HCT116 (cell line): Measurements from ENCODE around the gene CES3. TPM values are rescaled to one million over a fixed set of nuclear protein-coding genes. Genes with fewer than 3 reads are reported as not detected.

ENCODE experiments used
- ATAC-seq: fragments of 200-7000 bp; cut with Tn5 transposase; 2 replicates; pipeline ENCODE4 v1.9.1; 2020; ENCODE audit warnings: mild to moderate bottlenecking, moderate library complexity
- BruUV-seq: library from RNA; stranded (reverse); fragments of 400-500 nt; replicated peaks from 2 replicates; lab custom pipeline; 2021; lab: Mats Ljungman, UMichigan
- CTCF ChIA-PET: fragments of 300-600 bp; sonication (Branson Sonifier 250); formaldehyde crosslinking; loops from one replicate; lab custom pipeline; 2021; ENCODE audit warnings: antibody characterized with exemption; lab: Charles Lee
- POLR2A ChIA-PET: fragments of 300-600, 350-600 bp; sonication (Branson Sonifier 250); formaldehyde crosslinking; loops from one replicate; lab custom pipeline; 2021; ENCODE audit warnings: antibody characterized with exemption; lab: Charles Lee
- RAD21 ChIA-PET, 2 experiments: fragments of 300-600 bp; sonication (Branson Sonifier 250); formaldehyde crosslinking; loops; one replicate each; lab custom pipeline; 2023; ENCODE audit warnings: low total read pairs in 2 of 2; ENCODE audit not compliant: uncharacterized antibody in 2 of 2, unreplicated experiment in 2 of 2, low non-redundant PET in 1 of 2; lab: Charles Lee
- DNase-seq: peaks from one replicate; pipeline ENCODE4 v3.0.0-alpha.2; 2010; ENCODE audit warnings: low read depth, low spot score
- H2AFZ ChIP-seq: fragments of 200-600 bp; shearing (Covaris generic), sonication (generic); 2 replicates; pipeline ENCODE4 v1.6.1; 2017; ENCODE audit warnings: low read depth, mixed run types, mixed read lengths, antibody characterized with exemption, low read length; ENCODE audit not compliant: poor library complexity, severe bottlenecking
- H3K27ac ChIP-seq: 2 replicates; pipeline ENCODE4 v1.5.1; 2012; ENCODE audit warnings: low read depth, low read length
- H3K27me3 ChIP-seq: fragments of 200-600 bp; sonication (generic); 2 replicates; pipeline ENCODE4 v1.6.1; 2016; ENCODE audit warnings: mixed run types, low read length, mixed read lengths; ENCODE audit not compliant: insufficient read depth
- H3K36me3 ChIP-seq, 2 experiments: fragments of 200-500 bp in 1 of 2; fragments of 200-600 bp in 1 of 2; sonication (Bioruptor generic) in 1 of 2; sonication (generic) in 1 of 2; 2 replicates each; pipeline versions ENCODE4 v1.5.1 to v1.6.1; 2014 to 2016; ENCODE audit warnings: low read length in 2 of 2, inconsistent platforms in 1 of 2, mixed read lengths in 1 of 2, mixed run types in 1 of 2; ENCODE audit not compliant: insufficient read depth in 2 of 2, control insufficient read depth in 1 of 2
- H3K4me1 ChIP-seq, 2 experiments: fragments of 200-600 bp in 1 of 2; sonication (generic) in 1 of 2; 2 replicates each; pipeline versions ENCODE4 v1.5.1 to v1.6.1; 2012 to 2017; ENCODE audit warnings: low read length in 2 of 2, inconsistent platforms in 1 of 2, mild to moderate bottlenecking in 1 of 2, mixed read lengths in 1 of 2, mixed run types in 1 of 2, moderate library complexity in 1 of 2; ENCODE audit not compliant: insufficient read depth in 2 of 2, control insufficient read depth in 1 of 2
- H3K4me2 ChIP-seq: fragments of 200-600 bp; sonication (generic); 2 replicates; pipeline ENCODE4 v1.6.1; 2017; ENCODE audit warnings: mixed run types, low read length, mixed read lengths
- H3K4me3 ChIP-seq, 2 experiments: fragments of 200-600 bp in 1 of 2; sonication (generic) in 1 of 2; replicated peaks in 1 of 2; 2 replicates each; pipeline ENCODE4 v1.5.1; 2011 to 2016; ENCODE audit warnings: low read length in 2 of 2, control low read depth in 1 of 2, low read depth in 1 of 2, mild to moderate bottlenecking in 1 of 2, mixed read lengths in 1 of 2, mixed run types in 1 of 2
- H3K79me2 ChIP-seq: fragments of 200-600 bp; sonication (generic); 2 replicates; pipeline ENCODE4 v1.6.1; 2017; ENCODE audit warnings: mild to moderate bottlenecking, mixed run types, low read length, moderate library complexity, mixed read lengths; ENCODE audit not compliant: insufficient read depth
- H3K9ac ChIP-seq: fragments of 200-600 bp; sonication (generic); 2 replicates; pipeline ENCODE4 v1.6.1; 2016; ENCODE audit warnings: low read length, mixed read lengths
- H3K9me2 ChIP-seq: fragments of 200-600 bp; sonication (generic), shearing (Covaris generic); 2 replicates; pipeline ENCODE4 v1.6.1; 2017; ENCODE audit warnings: mixed run types, mild to moderate bottlenecking, moderate library complexity; ENCODE audit not compliant: insufficient read depth
- H3K9me3 ChIP-seq, 2 experiments: fragments of 200-500 bp in 1 of 2; fragments of 200-600 bp in 1 of 2; sonication (Bioruptor generic) in 1 of 2; sonication (generic) in 1 of 2; 2 replicates each; pipeline ENCODE4 v1.6.1; 2014 to 2017; ENCODE audit warnings: low read length in 2 of 2, mixed read lengths in 2 of 2, inconsistent platforms in 1 of 2, low read depth in 1 of 2, mild to moderate bottlenecking in 1 of 2, mixed run types in 1 of 2, moderate library complexity in 1 of 2; ENCODE audit not compliant: control insufficient read depth in 1 of 2, insufficient read depth in 1 of 2
- H4K20me1 ChIP-seq: fragments of 200-600 bp; sonication (generic), shearing (Covaris generic); 2 replicates; pipeline ENCODE4 v1.6.1; 2017; ENCODE audit warnings: mixed run types, mild to moderate bottlenecking, moderate library complexity; ENCODE audit not compliant: insufficient read depth
- CTCF ChIP-seq, 3 experiments: fragments of 200-600 bp in 1 of 3; sonication (generic) in 1 of 3; IDR thresholded peaks in 2 of 3; conservative IDR thresholded peaks in 1 of 3; 2 replicates each; pipeline ENCODE4 v1.5.1; 2012 to 2017; ENCODE audit warnings: low read depth in 2 of 3, low read length in 2 of 3, antibody characterized with exemption in 1 of 3, borderline replicate concordance in 1 of 3, control low read depth in 1 of 3, mild to moderate bottlenecking in 1 of 3, mixed read lengths in 1 of 3, mixed run types in 1 of 3, moderate library complexity in 1 of 3; ENCODE audit not compliant: insufficient read depth in 1 of 3
- EGR1 ChIP-seq: IDR thresholded peaks from 2 replicates; pipeline ENCODE4 v1.6.1; 2012; ENCODE audit warnings: low read depth
- ELF1 ChIP-seq: IDR thresholded peaks from 2 replicates; pipeline ENCODE4 v1.6.1; 2012; ENCODE audit warnings: low read depth, borderline replicate concordance
- EZH2 ChIP-seq: fragments of 200-600 bp; sonication (generic); IDR thresholded peaks from 2 replicates; pipeline ENCODE4 v1.6.1; 2017; ENCODE audit warnings: antibody characterized with exemption, mixed run types
- EZH2phosphoT487 ChIP-seq: fragments of 200-600 bp; IDR thresholded peaks from 2 replicates; pipeline ENCODE4 v1.6.1; 2018; ENCODE audit warnings: antibody characterized with exemption, borderline replicate concordance
- FOSL1 ChIP-seq: IDR thresholded peaks from 2 replicates; pipeline ENCODE4 v1.6.1; 2012; ENCODE audit warnings: low read depth
- JUND ChIP-seq: IDR thresholded peaks from 2 replicates; pipeline ENCODE4 v1.6.1; 2012
- MAX ChIP-seq: IDR thresholded peaks from 2 replicates; pipeline ENCODE4 v1.6.1; 2012
- POLR2A ChIP-seq: IDR thresholded peaks from 2 replicates; pipeline ENCODE4 v1.7.0; 2011; ENCODE audit warnings: borderline replicate concordance; ENCODE audit not compliant: insufficient read depth, insufficient read length; ENCODE audit errors: extremely low read depth
- POLR2AphosphoS5 ChIP-seq: IDR thresholded peaks from 2 replicates; pipeline ENCODE4 v1.6.1; 2011; ENCODE audit warnings: mild to moderate bottlenecking, low read depth, low read length, moderate library complexity
- RAD21 ChIP-seq: IDR thresholded peaks from 2 replicates; pipeline ENCODE4 v1.6.1; 2012; ENCODE audit warnings: low read depth, mild to moderate bottlenecking
- SIN3A ChIP-seq: IDR thresholded peaks from 2 replicates; pipeline ENCODE4 v1.6.1; 2012; ENCODE audit warnings: low read depth
- SP1 ChIP-seq: IDR thresholded peaks from 2 replicates; pipeline ENCODE4 v1.6.1; 2012; ENCODE audit warnings: low read depth
- TCF7L2 ChIP-seq: IDR thresholded peaks from 2 replicates; pipeline ENCODE4 v1.7.0; 2011; ENCODE audit warnings: borderline replicate concordance, inconsistent platforms; ENCODE audit not compliant: insufficient read depth, insufficient read length; ENCODE audit errors: extremely low read depth
- YY1 ChIP-seq: IDR thresholded peaks from 2 replicates; pipeline ENCODE4 v1.6.1; 2011; ENCODE audit warnings: low read length, low read depth, moderate library complexity, mild to moderate bottlenecking; ENCODE audit not compliant: insufficient replicate concordance; ENCODE audit errors: extremely low read depth
- ZBTB33 ChIP-seq: IDR thresholded peaks from 2 replicates; pipeline ENCODE4 v1.6.1; 2011; ENCODE audit warnings: mild to moderate bottlenecking, low read length, moderate library complexity; ENCODE audit not compliant: insufficient replicate concordance; ENCODE audit errors: extremely low read depth
- ZFX ChIP-seq: fragments of 450-650 bp; IDR thresholded peaks from 2 replicates; pipeline ENCODE4 v1.6.1; 2017
- intact Hi-C: fragments of 100-400 bp; cut with micrococcal nuclease; formaldehyde crosslinking; loops from 2 replicates; pipeline ENCODE4 v1.10.0; 2022
- total RNA-seq: library from RNA; stranded (reverse); gene quantifications from one replicate; pipeline ENCODE4 v1.2.1, GENCODE V29; 2021; ENCODE audit not compliant: unreplicated experiment
- TF ChIP-seq, protein P1 (sequence below): IDR thresholded peaks from 2 replicates; pipeline ENCODE4 v1.6.1; 2012
- TF ChIP-seq, protein P2 (sequence below): IDR thresholded peaks from 2 replicates; pipeline ENCODE4 v1.6.1; 2012; ENCODE audit warnings: low read depth

CES3 gene
- total RNA-seq, 1 experiment from 2014 or later, result 10.8 TPM

DNA sequence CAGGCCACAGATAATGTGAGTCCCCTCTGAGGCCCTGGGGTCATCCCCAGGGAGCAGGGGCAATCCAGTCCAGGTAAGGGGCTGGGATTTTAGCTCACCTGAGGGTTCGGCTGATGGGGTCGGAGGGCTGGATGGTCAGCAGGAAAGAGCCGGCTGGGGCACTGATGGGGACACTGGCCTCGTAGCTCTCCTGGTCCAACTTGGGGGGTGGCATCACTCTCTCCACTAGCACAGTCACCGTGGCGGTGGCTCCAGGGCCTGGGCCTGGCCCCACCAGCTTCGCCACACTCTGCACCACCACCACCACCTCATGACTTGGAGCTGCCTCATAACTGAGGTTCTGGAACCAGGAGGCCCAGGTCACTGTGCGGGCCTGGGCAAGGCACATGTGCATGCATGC is 49.3 kb upstream of the CES3 start:
- no TSS peak for BruUV-seq
- H3K4me3 ChIP-seq, result no peak overlapping the region
- intact Hi-C loops, result no loop called here
- H3K36me3 ChIP-seq, result no peaks in the 10 kb centered on the region
- no peak overlapping the region for H3K9ac ChIP-seq
- no peak overlapping the region for H3K27ac ChIP-seq
- H3K9me3 ChIP-seq, result no peaks in the 10 kb centered on the region
- no peaks in the 10 kb centered on the region for H4K20me1 ChIP-seq
- no peaks in the 10 kb centered on the region for H3K9me2 ChIP-seq
- ChIA-PET CTCF (no interaction called here), RAD21 (no interaction called here)
- H2AFZ ChIP-seq, result no peak overlapping the region
- H3K79me2 ChIP-seq, result no peaks in the 10 kb centered on the region
- no peak overlapping the region for H3K4me2 ChIP-seq
- H3K4me1 ChIP-seq, result peaks cover 0 to 13% of the 10 kb centered on the region in 2 experiments; a peak in 2 of 4 replicates
- no peak for TF ChIP-seq TCF7L2
- no peak for TF ChIP-seq FOSL1
- no peak for TF ChIP-seq EZH2
- TF ChIP-seq SIN3A, result no peak
- no peak for TF ChIP-seq RAD21
- TF ChIP-seq ZBTB33, result no peak
- no peak for TF ChIP-seq ELF1
- TF ChIP-seq ZFX, result no peak
- TF ChIP-seq CTCF (IDR thresholded peaks at IDR 0.05 in 2 of 3, conservative IDR thresholded peaks at IDR 0.05 in 1 of 3; ENCODE audit: borderline replicate concordance in 1 of 3, insufficient read depth in 1 of 3, low read depth in 2 of 3, low read length in 2 of 3), result no peak
- no peak for TF ChIP-seq SP1
- no peak for TF ChIP-seq MAX
- TF ChIP-seq, protein P1, sequence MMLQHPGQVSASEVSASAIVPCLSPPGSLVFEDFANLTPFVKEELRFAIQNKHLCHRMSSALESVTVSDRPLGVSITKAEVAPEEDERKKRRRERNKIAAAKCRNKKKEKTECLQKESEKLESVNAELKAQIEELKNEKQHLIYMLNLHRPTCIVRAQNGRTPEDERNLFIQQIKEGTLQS, result no peak
- TF ChIP-seq POLR2AphosphoS5, result no peak
- TF ChIP-seq, protein P2, sequence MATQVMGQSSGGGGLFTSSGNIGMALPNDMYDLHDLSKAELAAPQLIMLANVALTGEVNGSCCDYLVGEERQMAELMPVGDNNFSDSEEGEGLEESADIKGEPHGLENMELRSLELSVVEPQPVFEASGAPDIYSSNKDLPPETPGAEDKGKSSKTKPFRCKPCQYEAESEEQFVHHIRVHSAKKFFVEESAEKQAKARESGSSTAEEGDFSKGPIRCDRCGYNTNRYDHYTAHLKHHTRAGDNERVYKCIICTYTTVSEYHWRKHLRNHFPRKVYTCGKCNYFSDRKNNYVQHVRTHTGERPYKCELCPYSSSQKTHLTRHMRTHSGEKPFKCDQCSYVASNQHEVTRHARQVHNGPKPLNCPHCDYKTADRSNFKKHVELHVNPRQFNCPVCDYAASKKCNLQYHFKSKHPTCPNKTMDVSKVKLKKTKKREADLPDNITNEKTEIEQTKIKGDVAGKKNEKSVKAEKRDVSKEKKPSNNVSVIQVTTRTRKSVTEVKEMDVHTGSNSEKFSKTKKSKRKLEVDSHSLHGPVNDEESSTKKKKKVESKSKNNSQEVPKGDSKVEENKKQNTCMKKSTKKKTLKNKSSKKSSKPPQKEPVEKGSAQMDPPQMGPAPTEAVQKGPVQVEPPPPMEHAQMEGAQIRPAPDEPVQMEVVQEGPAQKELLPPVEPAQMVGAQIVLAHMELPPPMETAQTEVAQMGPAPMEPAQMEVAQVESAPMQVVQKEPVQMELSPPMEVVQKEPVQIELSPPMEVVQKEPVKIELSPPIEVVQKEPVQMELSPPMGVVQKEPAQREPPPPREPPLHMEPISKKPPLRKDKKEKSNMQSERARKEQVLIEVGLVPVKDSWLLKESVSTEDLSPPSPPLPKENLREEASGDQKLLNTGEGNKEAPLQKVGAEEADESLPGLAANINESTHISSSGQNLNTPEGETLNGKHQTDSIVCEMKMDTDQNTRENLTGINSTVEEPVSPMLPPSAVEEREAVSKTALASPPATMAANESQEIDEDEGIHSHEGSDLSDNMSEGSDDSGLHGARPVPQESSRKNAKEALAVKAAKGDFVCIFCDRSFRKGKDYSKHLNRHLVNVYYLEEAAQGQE, result no peak
- no peak for TF ChIP-seq POLR2A
- TF ChIP-seq YY1, result no peak
- no peak for TF ChIP-seq EGR1
- TF ChIP-seq JUND, result no peak
- no peak for TF ChIP-seq EZH2phosphoT487
- TF ChIP-seq, all 23 proteins: peak for 0
- no peaks in the 10 kb centered on the region for H3K27me3 ChIP-seq
- ATAC-seq (no peak), DNase-seq (no peak)
- POLR2A ChIA-PET, result no interaction called here
